Uterus (tissue), 4 donors: ENCODE results near the gene SLCO1C1. TPM values are rescaled to one million over a fixed set of nuclear protein-coding genes. Genes with fewer than 3 reads are reported as not detected.

Source experiments
- DNase-seq, 2 donors: peaks; one replicate each; pipeline ENCODE4 v3.0.0-alpha.2; 2019 to 2020
- H3K27ac ChIP-seq, 2 donors: fragments of 200-600 bp; sonication (generic); 1 replicate in 1 of 2; 2 replicates in 1 of 2; pipeline ENCODE4 v1.5.1; 2016 to 2018
- H3K27me3 ChIP-seq, 2 donors: fragments of 200-600 bp; sonication (generic); one replicate each; pipeline ENCODE4 v1.5.1; 2018 to 2019; ENCODE audit warnings: control low read depth in 1 of 2
- H3K36me3 ChIP-seq, 2 donors: fragments of 200-600 bp; sonication (generic); one replicate each; pipeline ENCODE4 v1.5.1; 2019; ENCODE audit warnings: control low read depth in 1 of 2
- H3K4me1 ChIP-seq, 2 donors: fragments of 200-600 bp; sonication (generic); one replicate each; pipeline ENCODE4 v1.5.1; 2018 to 2019; ENCODE audit warnings: control low read depth in 1 of 2
- H3K4me3 ChIP-seq, 2 donors: fragments of 200-600 bp; sonication (generic); 1 replicate in 1 of 2; 2 replicates in 1 of 2; pipeline ENCODE4 v1.5.1; 2018 to 2019; ENCODE audit warnings: mild to moderate bottlenecking in 1 of 2
- H3K9me3 ChIP-seq, 2 donors: fragments of 200-600 bp; sonication (generic); one replicate each; pipeline ENCODE4 v1.5.1; 2019; ENCODE audit warnings: control low read depth in 1 of 2
- POLR2A ChIP-seq, 2 donors: fragments of 450-650 bp; IDR thresholded peaks; one replicate each; pipeline ENCODE4 v1.6.1; 2016; ENCODE audit warnings: antibody characterized with exemption in 2 of 2, mild to moderate bottlenecking in 1 of 2, moderate library complexity in 1 of 2
- intact Hi-C: fragments of 100-400 bp; cut with DNase I; formaldehyde crosslinking; loops from one replicate; pipeline ENCODE4 v1.15.1; 2023; ENCODE audit warnings: low total_unique reads
- total RNA-seq, 4 donors: library from RNA; depleted of rRNA in 3 of 4; stranded (reverse); fragments of >200 nt in 3 of 4; gene quantifications; one replicate each; pipeline versions ENCODE4 v1.1.0 to v1.2.4, GENCODE V29; 2014 to 2023
- TF ChIP-seq, protein P1 (sequence below), 4 experiments: fragments of 200-600 bp in 2 of 4; fragments of 450-650 bp in 2 of 4; sonication (generic) in 2 of 4; IDR thresholded peaks; one replicate each; pipeline ENCODE4 v1.5.1; 2016 to 2019; ENCODE audit warnings: antibody characterized with exemption in 4 of 4, mild to moderate bottlenecking in 2 of 4, moderate library complexity in 1 of 4
- donor health status: DM: yes; HTN: yes; CAD: no.

The SLCO1C1 gene
- total RNA-seq = 1 to 10 TPM in 1 of 4 donors, under 1 TPM in 1, not detected in 2; 0.40 to 1.6 TPM

GRCh38 chr12:20695232-20695631, at the start of gene SLCO1C1:
TSS of gene SLCO1C1 (plus strand) at chr12:20695332. CDS start at chr12:20699577, 4,245 bp downstream.
- TF ChIP-seq, protein P1, sequence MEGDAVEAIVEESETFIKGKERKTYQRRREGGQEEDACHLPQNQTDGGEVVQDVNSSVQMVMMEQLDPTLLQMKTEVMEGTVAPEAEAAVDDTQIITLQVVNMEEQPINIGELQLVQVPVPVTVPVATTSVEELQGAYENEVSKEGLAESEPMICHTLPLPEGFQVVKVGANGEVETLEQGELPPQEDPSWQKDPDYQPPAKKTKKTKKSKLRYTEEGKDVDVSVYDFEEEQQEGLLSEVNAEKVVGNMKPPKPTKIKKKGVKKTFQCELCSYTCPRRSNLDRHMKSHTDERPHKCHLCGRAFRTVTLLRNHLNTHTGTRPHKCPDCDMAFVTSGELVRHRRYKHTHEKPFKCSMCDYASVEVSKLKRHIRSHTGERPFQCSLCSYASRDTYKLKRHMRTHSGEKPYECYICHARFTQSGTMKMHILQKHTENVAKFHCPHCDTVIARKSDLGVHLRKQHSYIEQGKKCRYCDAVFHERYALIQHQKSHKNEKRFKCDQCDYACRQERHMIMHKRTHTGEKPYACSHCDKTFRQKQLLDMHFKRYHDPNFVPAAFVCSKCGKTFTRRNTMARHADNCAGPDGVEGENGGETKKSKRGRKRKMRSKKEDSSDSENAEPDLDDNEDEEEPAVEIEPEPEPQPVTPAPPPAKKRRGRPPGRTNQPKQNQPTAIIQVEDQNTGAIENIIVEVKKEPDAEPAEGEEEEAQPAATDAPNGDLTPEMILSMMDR (IDR thresholded peaks at IDR 0.05) = no peak
- no peak for TF ChIP-seq POLR2A (IDR thresholded peaks at IDR 0.05)
- DNase-seq = no peak
- no peak within 1 kb of the TSS for H3K4me3 ChIP-seq
- no peaks in the 10 kb centered on the region for H3K27me3 ChIP-seq
- H3K27ac ChIP-seq = no peak within 1 kb of the TSS
- H3K36me3 ChIP-seq = no peaks in the 10 kb centered on the region
- no peaks in the 10 kb centered on the region for H3K9me3 ChIP-seq
- H3K4me1 ChIP-seq = no peaks in the 10 kb centered on the region
- intact Hi-C loops = no loop called here

- intact Hi-C loops = no loop called here
- no peak for TF ChIP-seq POLR2A (IDR thresholded peaks at IDR 0.05)
- TF ChIP-seq, protein P1 (IDR thresholded peaks at IDR 0.05) = peak in 3 of 4 experiments; percentile 18 to 38 (median 34)
- Histone ChIP-seq H3K4me1 (no peaks in the 10 kb centered on the region), H3K27ac (no peak overlapping the region), H3K9me3 (no peaks in the 10 kb centered on the region), H3K27me3 (no peaks in the 10 kb centered on the region), H3K4me3 (no peak overlapping the region), H3K36me3 (no peaks in the 10 kb centered on the region)
- DNase-seq = no peak
These were observed 48.8 kb upstream of the SLCO1C1 start for GRCh38 chr12:20646239-20646827.

DNA sequence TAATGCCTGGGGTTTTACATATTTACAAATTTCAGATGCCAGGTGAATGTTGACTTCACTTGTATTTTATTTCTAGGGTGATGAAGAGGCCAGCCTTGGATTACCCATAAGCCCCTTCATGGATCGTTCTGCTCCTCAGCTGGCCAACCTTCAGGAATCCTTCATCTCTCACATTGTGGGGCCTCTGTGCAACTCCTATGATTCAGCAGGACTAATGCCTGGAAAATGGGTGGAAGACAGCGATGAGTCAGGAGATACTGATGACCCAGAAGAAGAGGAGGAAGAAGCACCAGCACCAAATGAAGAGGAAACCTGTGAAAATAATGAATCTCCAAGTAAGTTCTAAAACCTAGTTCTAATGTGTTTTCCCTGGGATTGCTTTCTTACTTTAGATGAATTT, 41.3 kb upstream of the SLCO1C1 start:
- Histone ChIP-seq H3K9me3 (no peaks in the 10 kb centered on the region), H3K36me3 (no peaks in the 10 kb centered on the region), H3K4me3 (no peak overlapping the region), H3K4me1 (no peaks in the 10 kb centered on the region), H3K27me3 (no peaks in the 10 kb centered on the region), H3K27ac (no peak overlapping the region)
- intact Hi-C loops = no loop called here
- no peak for TF ChIP-seq POLR2A (IDR thresholded peaks at IDR 0.05)
- TF ChIP-seq, protein P1 (IDR thresholded peaks at IDR 0.05) = no peak
- DNase-seq = no peak

- no peak for TF ChIP-seq POLR2A (IDR thresholded peaks at IDR 0.05)
- no peaks in the 10 kb centered on the region for H3K9me3 ChIP-seq
- no peaks in the 10 kb centered on the region for H3K36me3 ChIP-seq
- no peak for DNase-seq
- H3K27ac ChIP-seq = no peak overlapping the region
- H3K4me1 ChIP-seq = no peaks in the 10 kb centered on the region
- no peak overlapping the region for H3K4me3 ChIP-seq
- intact Hi-C loops = no loop called here
- no peaks in the 10 kb centered on the region for H3K27me3 ChIP-seq
These were observed 38.5 kb upstream of the SLCO1C1 start for GRCh38 chr12:20656600-20656999.

- no peak for TF ChIP-seq POLR2A (IDR thresholded peaks at IDR 0.05)
- TF ChIP-seq, protein P1 (IDR thresholded peaks at IDR 0.05) = no peak
- no peak for DNase-seq
- no peaks in the 10 kb centered on the region for H3K36me3 ChIP-seq
- intact Hi-C loops = no loop called here
- H3K4me3 ChIP-seq = no peak overlapping the region
- H3K27me3 ChIP-seq = no peaks in the 10 kb centered on the region
- no peaks in the 10 kb centered on the region for H3K9me3 ChIP-seq
- H3K4me1 ChIP-seq = no peaks in the 10 kb centered on the region
- H3K27ac ChIP-seq = no peak overlapping the region
These were observed 37.6 kb upstream of the SLCO1C1 start for GRCh38 chr12:20657496-20657895.
